Mucosa of stomach (tissue), 1 donor: Measurements from ENCODE around the gene PDE5A.
A peak's percentile ranks its signal among the peaks of the same experiment; 100 is the strongest.
"Not testable (repeated sequence)": the region's sequence is repeated elsewhere in the genome, so short reads cannot be mapped to it uniquely, and the experiment has no call there.

Experiments
- H3K27me3 ChIP-seq: one replicate; pipeline ENCODE4 v1.7.0; 2013; ENCODE audit warnings: mild to moderate bottlenecking, low read length; ENCODE audit not compliant: control insufficient read depth, insufficient read depth
- H3K36me3 ChIP-seq: one replicate; pipeline ENCODE4 v1.7.0; 2013; ENCODE audit warnings: low read length; ENCODE audit not compliant: control insufficient read depth, insufficient read depth
- H3K4me1 ChIP-seq: one replicate; pipeline ENCODE4 v1.7.0; 2013; ENCODE audit warnings: mild to moderate bottlenecking, low read length; ENCODE audit not compliant: control insufficient read depth, insufficient read depth
- H3K4me3 ChIP-seq: one replicate; pipeline ENCODE4 v1.7.0; 2013; ENCODE audit warnings: low read length
- H3K9ac ChIP-seq: one replicate; pipeline ENCODE4 v1.7.0; 2013; ENCODE audit warnings: mild to moderate bottlenecking, low read length, moderate library complexity
- H3K9me3 ChIP-seq: one replicate; pipeline ENCODE4 v1.7.0; 2013; ENCODE audit warnings: mild to moderate bottlenecking, low read length, moderate library complexity; ENCODE audit not compliant: control insufficient read depth
- donor health status: Pancreatic carcinoma.

Gene PDE5A

GRCh38 chr4:119628281-119629141 is at the start of gene PDE5A:
TSS of gene PDE5A (minus strand) at chr4:119628804. CDS start at chr4:119628671, 133 bp downstream.
- H3K9me3 ChIP-seq: no peaks in the 10 kb centered on the region
- H3K36me3 ChIP-seq: no peaks in the 10 kb centered on the region
- peak within 1 kb of the TSS; percentile 47 for H3K4me3 ChIP-seq
- H3K4me1 ChIP-seq: peaks cover 6% of the 10 kb centered on the region
- peak within 1 kb of the TSS; percentile 72 for H3K9ac ChIP-seq
- H3K27me3 ChIP-seq: no peaks in the 10 kb centered on the region

- Histone ChIP-seq H3K4me1 (peaks cover 4% of the 10 kb centered on the region), H3K9ac (no peak overlapping the region), H3K36me3 (no peaks in the 10 kb centered on the region), H3K9me3 (no peaks in the 10 kb centered on the region), H3K27me3 (no peaks in the 10 kb centered on the region), H3K4me3 (no peak overlapping the region)
Observed at GRCh38 chr4:119676101-119676500, 47.5 kb upstream of the PDE5A start.

GRCh38 chr4:119675391-119675790 is 46.8 kb upstream of the PDE5A start:
- Histone ChIP-seq H3K27me3 (no peaks in the 10 kb centered on the region), H3K36me3 (no peaks in the 10 kb centered on the region), H3K4me3 (no peak overlapping the region), H3K9me3 (no peaks in the 10 kb centered on the region), H3K9ac (no peak overlapping the region), H3K4me1 (peaks cover 4% of the 10 kb centered on the region)

- no peaks in the 10 kb centered on the region for H3K9me3 ChIP-seq
- H3K4me1 ChIP-seq: no peaks in the 10 kb centered on the region
- H3K27me3 ChIP-seq: no peaks in the 10 kb centered on the region
- no peaks in the 10 kb centered on the region for H3K36me3 ChIP-seq
- H3K4me3 ChIP-seq: no peak overlapping the region
- no peak overlapping the region for H3K9ac ChIP-seq
Observed at GRCh38 chr4:119672938-119673337, 44.3 kb upstream of the PDE5A start.

- H3K9ac ChIP-seq: no peak overlapping the region
- no peaks in the 10 kb centered on the region for H3K36me3 ChIP-seq
- no peak overlapping the region for H3K4me3 ChIP-seq
- H3K4me1 ChIP-seq: no peaks in the 10 kb centered on the region
- H3K9me3 ChIP-seq: no peaks in the 10 kb centered on the region
- no peaks in the 10 kb centered on the region for H3K27me3 ChIP-seq
Observed at GRCh38 chr4:119672086-119672485, 43.5 kb upstream of the PDE5A start.

GRCh38 chr4:119671205-119671604 is 42.6 kb upstream of the PDE5A start:
- no peaks in the 10 kb centered on the region for H3K9me3 ChIP-seq

GRCh38 chr4:119667802-119668201 is 39.2 kb upstream of the PDE5A start:
- Histone ChIP-seq H3K36me3 (no peaks in the 10 kb centered on the region), H3K9ac (no peak overlapping the region), H3K4me1 (no peaks in the 10 kb centered on the region)

More at GRCh38 chr4:119671205-119671604, 42.6 kb upstream of the PDE5A start:
- no peak overlapping the region for H3K4me3 ChIP-seq
- H3K36me3 ChIP-seq: no peaks in the 10 kb centered on the region
- no peaks in the 10 kb centered on the region for H3K4me1 ChIP-seq
- H3K27me3 ChIP-seq: no peaks in the 10 kb centered on the region
- no peak overlapping the region for H3K9ac ChIP-seq

GRCh38 chr4:119666653-119667091 is 38.1 kb upstream of the PDE5A start:
- no peaks in the 10 kb centered on the region for H3K4me1 ChIP-seq
- H3K9ac ChIP-seq: no peak overlapping the region
- no peaks in the 10 kb centered on the region for H3K36me3 ChIP-seq
- no peaks in the 10 kb centered on the region for H3K27me3 ChIP-seq
- H3K4me3 ChIP-seq: no peak overlapping the region
- no peaks in the 10 kb centered on the region for H3K9me3 ChIP-seq

More at GRCh38 chr4:119667802-119668201, 39.2 kb upstream of the PDE5A start:
- H3K27me3 ChIP-seq: no peaks in the 10 kb centered on the region
- no peak overlapping the region for H3K4me3 ChIP-seq
- H3K9me3 ChIP-seq: no peaks in the 10 kb centered on the region

GRCh38 chr4:119665752-119666151 is 37.1 kb upstream of the PDE5A start:
- Histone ChIP-seq H3K4me1 (no peaks in the 10 kb centered on the region), H3K9me3 (no peaks in the 10 kb centered on the region), H3K9ac (no peak overlapping the region), H3K27me3 (no peaks in the 10 kb centered on the region), H3K4me3 (no peak overlapping the region), H3K36me3 (no peaks in the 10 kb centered on the region)

GRCh38 chr4:119664168-119664907 is 35.7 kb upstream of the PDE5A start:
- Histone ChIP-seq H3K4me1 (no peaks in the 10 kb centered on the region), H3K36me3 (no peaks in the 10 kb centered on the region), H3K9me3 (no peaks in the 10 kb centered on the region), H3K27me3 (no peaks in the 10 kb centered on the region), H3K4me3 (no peak overlapping the region), H3K9ac (no peak overlapping the region)

GRCh38 chr4:119663160-119663788 is 34.7 kb upstream of the PDE5A start:
- no peaks in the 10 kb centered on the region for H3K4me1 ChIP-seq
- H3K36me3 ChIP-seq: no peaks in the 10 kb centered on the region
- H3K27me3 ChIP-seq: no peaks in the 10 kb centered on the region
- no peak overlapping the region for H3K4me3 ChIP-seq
- H3K9ac ChIP-seq: no peak overlapping the region
- H3K9me3 ChIP-seq: no peaks in the 10 kb centered on the region

- H3K4me1 ChIP-seq, H3K36me3 ChIP-seq, H3K27me3 ChIP-seq, H3K9ac ChIP-seq, H3K9me3 ChIP-seq, H3K4me3 ChIP-seq: not testable (repeated sequence)
Observed at GRCh38 chr4:119662612-119663011, 34.0 kb upstream of the PDE5A start.
